ENCODE data around the gene RP9.

The RP9 gene

GRCh38 chr7:33061282-33061937 lies 47.8 kb downstream of the RP9 start:
- DNase-seq = no peak

GRCh38 chr7:33059635-33060034 lies 49.6 kb downstream of the RP9 start:
- no peak for DNase-seq

- DNase-seq = no peak
Measured at GRCh38 chr7:33055158-33055557, 54.0 kb downstream of the RP9 start.

- DNase-seq = no peak
Measured at GRCh38 chr7:33054261-33054964, 54.8 kb downstream of the RP9 start.

GRCh38 chr7:33053721-33054120 lies 55.5 kb downstream of the RP9 start:
- DNase-seq = no peak

GRCh38 chr7:33050535-33051318 lies 58.5 kb downstream of the RP9 start:
- no peak for DNase-seq

GRCh38 chr7:33048704-33049103 lies 60.5 kb downstream of the RP9 start:
- DNase-seq = no peak

- no peak for DNase-seq
Measured at GRCh38 chr7:33048257-33048656, 60.9 kb downstream of the RP9 start.

- DNase-seq = no peak
Measured at GRCh38 chr7:33044986-33045385, 64.2 kb downstream of the RP9 start.

Data from stimulated activated CD4-positive, alpha-beta T cell treated with anti-CD3 and anti-CD28 coated beads, Interleukin-2, amount 100 ng/mL, for 24 hours (primary cell).